ENCODE data around the gene ZNF687.

Gene ZNF687

DNA sequence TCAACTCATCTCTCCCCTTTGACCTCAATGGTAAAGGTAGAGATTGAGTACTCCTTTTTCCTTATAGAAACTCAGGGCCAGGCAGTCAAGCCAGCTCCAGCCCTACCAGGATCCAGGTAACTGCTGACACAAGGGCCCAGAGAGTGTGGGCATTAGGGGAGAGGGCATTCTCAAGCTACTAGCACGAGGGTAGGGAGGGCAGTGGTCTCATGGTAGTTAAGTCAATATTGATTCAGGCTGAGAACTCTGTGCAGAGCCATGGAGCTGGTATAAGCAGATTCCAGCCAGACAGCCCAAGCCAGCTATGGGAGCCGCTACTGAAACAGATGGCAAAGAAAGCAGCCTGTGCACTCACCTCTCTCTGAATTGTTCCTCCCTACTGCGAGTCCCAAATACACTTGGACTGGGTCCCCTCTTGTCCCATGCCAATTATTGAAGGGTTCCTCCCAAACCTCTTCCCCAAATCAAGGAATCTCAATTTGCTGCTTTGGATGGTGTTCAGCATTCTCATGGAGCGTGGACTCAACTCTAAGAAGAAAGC is 42.4 kb downstream of the ZNF687 start:
- TF ChIP-seq, protein P1, sequence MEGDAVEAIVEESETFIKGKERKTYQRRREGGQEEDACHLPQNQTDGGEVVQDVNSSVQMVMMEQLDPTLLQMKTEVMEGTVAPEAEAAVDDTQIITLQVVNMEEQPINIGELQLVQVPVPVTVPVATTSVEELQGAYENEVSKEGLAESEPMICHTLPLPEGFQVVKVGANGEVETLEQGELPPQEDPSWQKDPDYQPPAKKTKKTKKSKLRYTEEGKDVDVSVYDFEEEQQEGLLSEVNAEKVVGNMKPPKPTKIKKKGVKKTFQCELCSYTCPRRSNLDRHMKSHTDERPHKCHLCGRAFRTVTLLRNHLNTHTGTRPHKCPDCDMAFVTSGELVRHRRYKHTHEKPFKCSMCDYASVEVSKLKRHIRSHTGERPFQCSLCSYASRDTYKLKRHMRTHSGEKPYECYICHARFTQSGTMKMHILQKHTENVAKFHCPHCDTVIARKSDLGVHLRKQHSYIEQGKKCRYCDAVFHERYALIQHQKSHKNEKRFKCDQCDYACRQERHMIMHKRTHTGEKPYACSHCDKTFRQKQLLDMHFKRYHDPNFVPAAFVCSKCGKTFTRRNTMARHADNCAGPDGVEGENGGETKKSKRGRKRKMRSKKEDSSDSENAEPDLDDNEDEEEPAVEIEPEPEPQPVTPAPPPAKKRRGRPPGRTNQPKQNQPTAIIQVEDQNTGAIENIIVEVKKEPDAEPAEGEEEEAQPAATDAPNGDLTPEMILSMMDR (IDR thresholded peaks at IDR 0.05; ENCODE audit: extremely low read depth, insufficient read depth, missing control alignments) = no peak
- in situ Hi-C loops (cut with MboI; ENCODE audit: low pct_unique_long_range_greater_than_20kb, low sequenced_read_pairs, unreplicated experiment) = no loop called here
- DNase-seq (ENCODE audit: low spot score) = no peak

DNA sequence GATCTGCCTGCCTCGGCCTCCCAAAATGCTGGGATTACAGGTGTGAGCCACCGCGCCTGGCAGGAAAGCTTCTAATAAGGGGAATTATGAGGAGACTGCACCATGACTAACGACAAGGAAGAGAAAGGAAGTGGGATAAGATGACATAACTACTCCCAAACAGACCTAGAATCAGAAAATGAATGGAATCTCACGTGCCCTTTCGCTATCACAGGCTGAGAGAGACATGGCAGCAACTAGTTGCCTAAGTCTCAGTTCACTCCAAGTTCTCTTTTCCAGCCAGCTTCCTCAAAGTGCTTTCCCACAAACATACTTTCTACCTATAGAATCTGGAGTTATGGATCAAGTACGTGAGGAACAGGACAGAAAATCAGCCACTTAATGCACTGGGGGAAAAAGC is 43.1 kb downstream of the ZNF687 start:
- in situ Hi-C loops (cut with MboI; ENCODE audit: low pct_unique_long_range_greater_than_20kb, low sequenced_read_pairs, unreplicated experiment) = no loop called here
- no peak for DNase-seq (ENCODE audit: low spot score)
- TF ChIP-seq, protein P1 (IDR thresholded peaks at IDR 0.05; ENCODE audit: extremely low read depth, insufficient read depth, missing control alignments) = no peak

DNA sequence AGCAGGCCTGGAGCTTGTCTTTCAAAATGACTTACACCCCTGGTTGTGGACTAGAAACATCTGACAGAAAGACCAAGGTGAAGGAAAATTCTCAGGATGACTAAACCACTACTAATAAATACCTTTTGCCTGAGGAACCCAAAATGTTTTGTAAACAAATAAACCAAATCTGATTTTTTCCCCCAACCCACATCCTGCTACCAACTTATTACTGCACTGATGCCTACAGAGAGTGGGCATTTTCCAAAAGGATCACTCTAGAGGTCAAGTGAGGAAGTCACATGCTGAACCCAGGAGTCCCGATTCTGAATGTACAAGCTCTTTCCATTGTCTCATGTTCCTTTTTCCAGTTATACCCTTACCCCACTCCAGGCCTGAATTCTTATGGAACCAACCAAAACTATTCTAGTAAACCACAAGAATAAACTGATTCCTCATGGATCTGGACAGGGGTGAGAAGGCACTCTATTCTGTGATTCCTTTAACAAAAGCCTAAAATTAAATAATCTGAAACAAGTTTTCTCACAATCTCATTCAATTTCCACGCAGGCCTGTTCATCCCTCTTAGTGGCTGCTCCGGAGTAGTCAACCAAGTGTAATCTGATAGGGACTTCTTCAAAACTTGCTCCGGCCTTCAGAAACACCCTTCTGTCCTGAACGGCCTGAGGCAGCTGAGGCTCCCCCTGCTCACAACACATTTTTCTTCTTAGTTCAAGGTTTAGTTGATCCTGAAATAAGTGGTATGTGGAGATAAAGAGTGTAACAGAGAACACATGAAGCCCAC is 43.7 kb downstream of the ZNF687 start:
- no peak for DNase-seq (ENCODE audit: low spot score)
- TF ChIP-seq, protein P1 (IDR thresholded peaks at IDR 0.05; ENCODE audit: extremely low read depth, insufficient read depth, missing control alignments) = no peak
- in situ Hi-C loops (cut with MboI; ENCODE audit: low pct_unique_long_range_greater_than_20kb, low sequenced_read_pairs, unreplicated experiment) = no loop called here

DNA sequence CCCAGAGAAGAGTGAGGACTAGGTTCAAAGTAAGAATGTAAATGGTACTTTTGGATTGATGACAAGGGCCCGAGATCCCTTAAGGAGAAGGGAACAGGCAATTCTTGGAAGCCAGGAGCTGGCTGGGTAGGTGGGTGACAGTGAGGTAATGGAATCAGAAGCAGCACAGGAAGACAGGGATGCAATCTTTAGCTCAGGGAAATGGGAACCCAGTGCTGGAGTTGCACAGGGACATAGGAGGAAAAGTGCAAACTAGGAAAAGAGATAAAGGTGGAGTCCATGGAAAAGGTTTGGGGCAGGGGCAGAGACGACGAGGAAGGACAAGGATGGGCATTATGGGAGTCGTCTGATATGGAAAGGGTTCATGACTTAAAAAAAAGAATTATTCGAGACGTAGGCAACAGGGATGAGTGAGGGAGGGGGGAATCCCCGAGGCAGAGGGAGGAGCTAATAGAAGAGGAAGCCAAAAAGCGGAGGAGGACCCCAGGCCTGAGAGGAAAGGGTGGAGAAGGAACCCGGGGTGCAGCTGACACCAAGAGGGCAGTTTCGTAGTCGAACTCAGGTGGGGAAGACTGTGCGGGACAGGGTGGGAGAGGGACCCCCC is 44.6 kb downstream of the ZNF687 start:
- in situ Hi-C loops (cut with MboI; ENCODE audit: low pct_unique_long_range_greater_than_20kb, low sequenced_read_pairs, unreplicated experiment) = no loop called here
- peak; percentile 89 for DNase-seq (ENCODE audit: low spot score)
- TF ChIP-seq, protein P1 (IDR thresholded peaks at IDR 0.05; ENCODE audit: extremely low read depth, insufficient read depth, missing control alignments) = no peak

DNA sequence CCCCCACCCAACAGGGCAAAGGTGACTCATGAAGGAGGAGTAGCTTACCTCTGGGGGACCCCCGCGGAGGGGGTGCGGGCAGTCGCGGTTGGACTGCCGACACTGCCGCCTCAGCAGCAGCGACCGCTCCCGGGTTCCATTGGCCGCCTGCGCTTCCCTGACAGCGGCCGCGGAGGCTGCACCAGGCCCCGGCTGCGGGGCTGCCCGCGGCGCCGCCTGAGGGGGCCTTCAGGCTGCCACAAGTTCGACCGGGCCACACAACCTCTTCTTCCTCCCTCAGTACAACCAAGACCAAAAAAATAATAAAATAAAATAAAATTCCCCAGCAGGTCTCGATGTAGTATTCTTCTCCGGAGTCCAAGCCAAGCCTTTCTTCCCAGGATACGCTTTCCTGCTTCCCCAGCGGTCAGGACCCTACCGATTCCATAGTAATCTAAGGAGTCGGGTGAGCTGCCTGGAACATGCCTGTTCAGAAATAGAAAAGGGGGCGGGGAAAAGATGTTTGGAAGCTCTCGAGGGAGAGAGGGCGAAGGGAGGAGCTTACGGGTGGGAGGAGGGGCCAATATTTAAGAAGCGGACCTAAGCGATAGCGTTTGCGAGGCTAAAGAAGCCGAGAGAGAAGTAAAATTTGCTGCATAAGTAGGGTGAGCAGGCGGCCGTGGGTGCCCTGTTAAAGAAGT is 45.3 kb downstream of the ZNF687 start, which contains the start of gene PI4KB:
PI4KB (minus strand) TSS at position 194 of the 680 bp plus-strand sequence. CDS start 10,935 bp downstream, outside the sequence.
- DNase-seq (ENCODE audit: low spot score) = peak; percentile 97
- TF ChIP-seq, protein P1 (IDR thresholded peaks at IDR 0.05; ENCODE audit: extremely low read depth, insufficient read depth, missing control alignments) = no peak
- in situ Hi-C loops (cut with MboI; ENCODE audit: low pct_unique_long_range_greater_than_20kb, low sequenced_read_pairs, unreplicated experiment) = no loop called here

DNA sequence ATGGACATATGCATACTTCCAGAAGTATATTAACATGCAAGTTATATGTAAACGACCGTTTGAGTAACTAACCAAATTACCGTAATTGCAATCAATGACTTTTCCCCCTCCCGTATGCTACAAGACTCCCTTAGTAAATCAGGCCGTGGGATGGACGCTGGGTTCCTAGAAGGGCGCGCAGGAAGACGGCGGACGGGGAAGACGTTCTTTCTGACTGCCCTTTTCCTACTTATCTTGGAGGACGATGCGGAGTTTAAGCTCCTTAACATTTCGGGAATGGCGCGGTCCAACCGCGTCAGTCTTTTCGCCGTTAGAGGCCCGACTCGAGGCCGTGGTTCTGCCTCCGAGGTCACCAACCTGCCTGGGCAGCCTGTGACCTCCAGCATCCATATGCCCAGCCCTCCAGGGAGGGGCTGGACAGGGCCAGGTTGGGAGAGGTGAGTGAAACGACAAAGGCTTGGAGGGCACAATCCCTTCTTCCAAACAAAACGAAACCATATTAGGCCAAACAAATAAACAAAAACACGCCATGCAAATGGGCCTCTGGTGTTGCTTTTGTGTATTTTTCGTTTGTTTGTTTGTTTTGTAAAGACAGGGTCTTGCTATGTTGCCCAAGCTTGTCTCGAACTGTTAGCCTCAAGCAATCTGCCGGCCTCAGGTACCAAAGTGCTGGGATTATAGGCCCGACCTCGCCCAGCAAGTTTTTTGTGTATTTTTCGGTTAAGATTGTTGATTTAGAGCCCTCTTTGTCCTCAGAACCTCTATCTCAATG is 46.0 kb downstream of the ZNF687 start:
- no peak for DNase-seq (ENCODE audit: low spot score)
- in situ Hi-C loops (cut with MboI; ENCODE audit: low pct_unique_long_range_greater_than_20kb, low sequenced_read_pairs, unreplicated experiment) = no loop called here
- TF ChIP-seq, protein P1 (IDR thresholded peaks at IDR 0.05; ENCODE audit: extremely low read depth, insufficient read depth, missing control alignments) = no peak

All from GM13977 (cell line).